Body of pancreas (tissue), 4 donors: ENCODE results near the gene RMND1.

Source experiments
- POLR2A ChIP-seq, 3 donors: fragments of 450-650 bp; IDR thresholded peaks; one replicate each; pipeline ENCODE4 v1.6.1; 2016; ENCODE audit warnings: antibody characterized with exemption in 3 of 3, mild to moderate bottlenecking in 2 of 3
- TF ChIP-seq, protein P1 (sequence below), 7 experiments: fragments of 450-650 bp in 4 of 7; fragments of 200-600 bp in 3 of 7; sonication (generic) in 3 of 7; IDR thresholded peaks; one replicate each; pipeline ENCODE4 v1.5.1; 2016 to 2019; ENCODE audit warnings: antibody characterized with exemption in 7 of 7

DNA sequence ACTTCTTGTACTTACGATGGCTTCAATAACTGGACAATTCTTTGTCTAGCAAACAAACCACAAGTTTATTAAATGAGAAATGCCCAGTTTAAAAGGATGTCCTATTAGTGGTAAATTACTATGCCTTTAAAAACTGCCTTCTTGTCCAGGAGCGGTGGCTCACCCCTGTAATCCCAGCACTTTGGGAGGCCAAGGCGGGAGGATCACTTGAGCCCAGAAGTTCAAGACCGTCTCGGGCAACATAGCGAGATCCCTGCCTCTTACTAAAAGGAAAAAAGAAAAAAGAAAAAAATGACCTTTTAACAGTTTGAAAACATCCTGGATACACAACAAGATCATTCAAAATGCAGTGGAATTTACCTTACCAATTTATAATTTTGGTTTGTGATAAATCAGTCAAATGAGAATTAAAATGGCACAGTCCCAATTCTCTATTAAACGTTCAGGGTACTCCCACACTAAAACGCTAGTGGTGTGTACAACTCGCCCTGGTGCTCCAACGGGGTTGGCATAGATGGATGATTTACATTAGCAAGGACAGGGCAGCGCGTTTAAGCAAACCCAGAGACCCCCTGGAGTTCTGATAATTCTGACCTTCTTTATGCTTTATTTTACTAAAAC, 62.8 kb downstream of the RMND1 start:
- TF ChIP-seq, protein P1, sequence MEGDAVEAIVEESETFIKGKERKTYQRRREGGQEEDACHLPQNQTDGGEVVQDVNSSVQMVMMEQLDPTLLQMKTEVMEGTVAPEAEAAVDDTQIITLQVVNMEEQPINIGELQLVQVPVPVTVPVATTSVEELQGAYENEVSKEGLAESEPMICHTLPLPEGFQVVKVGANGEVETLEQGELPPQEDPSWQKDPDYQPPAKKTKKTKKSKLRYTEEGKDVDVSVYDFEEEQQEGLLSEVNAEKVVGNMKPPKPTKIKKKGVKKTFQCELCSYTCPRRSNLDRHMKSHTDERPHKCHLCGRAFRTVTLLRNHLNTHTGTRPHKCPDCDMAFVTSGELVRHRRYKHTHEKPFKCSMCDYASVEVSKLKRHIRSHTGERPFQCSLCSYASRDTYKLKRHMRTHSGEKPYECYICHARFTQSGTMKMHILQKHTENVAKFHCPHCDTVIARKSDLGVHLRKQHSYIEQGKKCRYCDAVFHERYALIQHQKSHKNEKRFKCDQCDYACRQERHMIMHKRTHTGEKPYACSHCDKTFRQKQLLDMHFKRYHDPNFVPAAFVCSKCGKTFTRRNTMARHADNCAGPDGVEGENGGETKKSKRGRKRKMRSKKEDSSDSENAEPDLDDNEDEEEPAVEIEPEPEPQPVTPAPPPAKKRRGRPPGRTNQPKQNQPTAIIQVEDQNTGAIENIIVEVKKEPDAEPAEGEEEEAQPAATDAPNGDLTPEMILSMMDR (IDR thresholded peaks at IDR 0.05) = no peak
- no peak for TF ChIP-seq POLR2A (IDR thresholded peaks at IDR 0.05)
